Measurements from ENCODE around the gene PDK4. TPM values are rescaled to one million over a fixed set of nuclear protein-coding genes. Genes with fewer than 3 reads are reported as not detected.

PDK4 gene
- total and polyA plus RNA-seq, 2 of the 13 experiments (the other 11 are each of a cell fraction or from before 2014, with no cell fraction given): 0.04 TPM; not detected in 1

DNA sequence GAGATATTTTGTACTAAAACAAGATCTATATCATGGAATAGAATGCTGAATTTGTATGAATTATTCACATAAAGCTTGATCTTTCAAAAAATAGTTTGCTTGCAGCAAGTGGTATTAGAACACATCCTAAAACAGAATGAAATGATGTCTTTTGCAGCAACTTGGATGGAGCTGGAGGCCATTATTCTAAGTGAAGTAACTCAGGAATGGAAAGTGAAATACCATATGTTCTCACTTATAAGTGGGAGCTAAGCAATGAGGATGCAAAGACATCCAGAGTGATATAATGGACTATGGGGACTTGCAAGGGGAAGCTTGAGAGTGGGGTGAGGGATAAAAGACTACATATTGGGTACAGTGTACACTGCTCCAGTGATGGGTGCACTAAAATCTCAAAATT lies 56.9 kb downstream of the PDK4 start:
- no peak overlapping the region for H2AFZ ChIP-seq (ENCODE audit: low read length)
- ATAC-seq (no peak), FAIRE-seq (no peak), DNase-seq (ENCODE audit: low spot score) (no peak)
- H4K20me1 ChIP-seq (ENCODE audit: insufficient read depth, low read length): no peaks in the 10 kb centered on the region
- ChIA-PET POLR2A (no interaction called here), CTCF (ENCODE audit: low intra/inter-chr PET ratio, low total read pairs) (no interaction called here)
- peaks cover 7% of the 10 kb centered on the region; the same call in 1 of the 2 replicates for H3K4me1 ChIP-seq (ENCODE audit: insufficient read depth, low read length)
- H3K27me3 ChIP-seq (ENCODE audit: control insufficient read depth in 1 of 2, insufficient read depth in 2 of 2, low read length in 2 of 2): no peaks in the 10 kb centered on the region
- TF ChIP-seq, protein P1, sequence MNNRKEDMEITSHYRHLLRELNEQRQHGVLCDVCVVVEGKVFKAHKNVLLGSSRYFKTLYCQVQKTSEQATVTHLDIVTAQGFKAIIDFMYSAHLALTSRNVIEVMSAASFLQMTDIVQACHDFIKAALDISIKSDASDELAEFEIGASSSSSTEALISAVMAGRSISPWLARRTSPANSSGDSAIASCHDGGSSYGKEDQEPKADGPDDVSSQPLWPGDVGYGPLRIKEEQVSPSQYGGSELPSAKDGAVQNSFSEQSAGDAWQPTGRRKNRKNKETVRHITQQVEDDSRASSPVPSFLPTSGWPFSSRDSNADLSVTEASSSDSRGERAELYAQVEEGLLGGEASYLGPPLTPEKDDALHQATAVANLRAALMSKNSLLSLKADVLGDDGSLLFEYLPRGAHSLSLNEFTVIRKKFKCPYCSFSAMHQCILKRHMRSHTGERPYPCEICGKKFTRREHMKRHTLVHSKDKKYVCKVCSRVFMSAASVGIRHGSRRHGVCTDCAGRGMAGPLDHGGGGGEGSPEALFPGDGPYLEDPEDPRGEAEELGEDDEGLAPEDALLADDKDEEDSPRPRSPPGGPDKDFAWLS (CRISPR knock-in tag; IDR thresholded peaks at IDR 0.05; ENCODE audit: borderline replicate concordance): no peak
- TF ChIP-seq ZNF850 (CRISPR knock-in tag; conservative IDR thresholded peaks at IDR 0.05): no peak
- no peak for TF ChIP-seq ZNF772 (CRISPR knock-in tag; IDR thresholded peaks at IDR 0.05)
- no peak for TF ChIP-seq NFE2L1 (CRISPR knock-in tag; IDR thresholded peaks at IDR 0.05; ENCODE audit: borderline replicate concordance)
- TF ChIP-seq RXRA (CRISPR knock-in tag; IDR thresholded peaks at IDR 0.05): no peak
- no peak for TF ChIP-seq ZNF326 (CRISPR knock-in tag; IDR thresholded peaks at IDR 0.05; ENCODE audit: borderline replicate concordance)
- TF ChIP-seq RELA (CRISPR knock-in tag; IDR thresholded peaks at IDR 0.05): no peak
- no peak for TF ChIP-seq ZNF766 (CRISPR knock-in tag; IDR thresholded peaks at IDR 0.05; ENCODE audit: borderline replicate concordance)
- no peak overlapping the region for H3K4me2 ChIP-seq (ENCODE audit: low read depth, low read length)
- in situ Hi-C loops (cut with HindIII; ENCODE audit: extremely low pct_ligation_motif_present, low pct_unique_long_range_greater_than_20kb) (loop anchor here (25.0 kb wide), 1 partner anchor 323 kb away; no protein-coding TSS in a partner anchor), intact Hi-C loops (cut with micrococcal nuclease; ENCODE audit: unreplicated experiment) (no loop called here)
- BruUV-seq (replicated peaks): no TSS peak
- H3K79me2 ChIP-seq (ENCODE audit: insufficient read depth, low read length): no peaks in the 10 kb centered on the region
- no peak overlapping the region for H3K27ac ChIP-seq (ENCODE audit: extremely low read length, insufficient read depth, low read length)
- H3K36me3 ChIP-seq (replicated peaks in 1 of 2; ENCODE audit: control insufficient read depth in 1 of 2, insufficient read depth in 2 of 2, low read length in 2 of 2): no peaks in the 10 kb centered on the region
- H3K9ac ChIP-seq (ENCODE audit: insufficient read depth, low read depth, low read length): no peak overlapping the region
- H3K9me3 ChIP-seq (ENCODE audit: low read length): no peaks in the 10 kb centered on the region
- no peak overlapping the region for H3K4me3 ChIP-seq (replicated peaks in 1 of 3; ENCODE audit: insufficient read depth in 1 of 3, low read depth in 2 of 3, low read length in 3 of 3)

DNA sequence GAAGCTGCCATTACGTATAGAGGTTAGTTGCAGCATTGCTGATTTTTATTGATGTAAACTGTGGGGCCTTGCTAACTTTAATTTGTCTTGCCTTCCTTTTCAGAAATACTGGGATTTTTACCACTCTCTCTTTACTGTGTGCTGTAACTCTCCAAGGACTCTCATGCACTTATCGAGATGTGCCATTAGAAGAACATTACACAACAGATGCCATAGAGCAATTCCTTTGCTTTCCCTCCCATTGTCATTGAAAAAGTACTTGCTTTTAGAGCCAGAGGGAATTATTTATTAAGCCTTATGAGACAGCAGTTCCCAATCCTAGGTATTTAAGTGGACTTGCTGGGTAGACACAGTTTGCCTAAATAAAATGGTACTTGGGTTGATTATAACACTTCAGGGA lies 58.8 kb downstream of the PDK4 start:
- FAIRE-seq (no peak), DNase-seq (ENCODE audit: low spot score) (no peak), ATAC-seq (no peak)
- BruUV-seq (replicated peaks): no TSS peak
- H3K4me3 ChIP-seq (replicated peaks in 1 of 3; ENCODE audit: insufficient read depth in 1 of 3, low read depth in 2 of 3, low read length in 3 of 3): no peak overlapping the region
- H3K4me1 ChIP-seq (ENCODE audit: insufficient read depth, low read length): peaks cover 7% of the 10 kb centered on the region; the same call in 1 of the 2 replicates
- H3K27ac ChIP-seq (ENCODE audit: extremely low read length, insufficient read depth, low read length): no peak overlapping the region
- ChIA-PET CTCF (ENCODE audit: low intra/inter-chr PET ratio, low total read pairs) (no interaction called here), POLR2A (no interaction called here)
- H3K9me3 ChIP-seq (ENCODE audit: low read length): no peaks in the 10 kb centered on the region
- intact Hi-C loops (cut with micrococcal nuclease; ENCODE audit: unreplicated experiment) (no loop called here), in situ Hi-C loops (cut with HindIII; ENCODE audit: extremely low pct_ligation_motif_present, low pct_unique_long_range_greater_than_20kb) (loop anchor here (25.0 kb wide), 1 partner anchor 325 kb away; no protein-coding TSS in a partner anchor)
- no peaks in the 10 kb centered on the region for H3K79me2 ChIP-seq (ENCODE audit: insufficient read depth, low read length)
- no peaks in the 10 kb centered on the region for H3K27me3 ChIP-seq (ENCODE audit: control insufficient read depth in 1 of 2, insufficient read depth in 2 of 2, low read length in 2 of 2)
- H3K36me3 ChIP-seq (replicated peaks in 1 of 2; ENCODE audit: control insufficient read depth in 1 of 2, insufficient read depth in 2 of 2, low read length in 2 of 2): no peaks in the 10 kb centered on the region
- H2AFZ ChIP-seq (ENCODE audit: low read length): no peak overlapping the region
- no peak overlapping the region for H3K4me2 ChIP-seq (ENCODE audit: low read depth, low read length)
- WGBS (ENCODE audit: low lambda C conversion rate): 66% methylated on average over 2 of the region's 2 CpGs
- H3K9ac ChIP-seq (ENCODE audit: insufficient read depth, low read depth, low read length): no peak overlapping the region
- no peaks in the 10 kb centered on the region for H4K20me1 ChIP-seq (ENCODE audit: insufficient read depth, low read length)
- TF ChIP-seq ZNF350 (CRISPR knock-in tag; IDR thresholded peaks at IDR 0.05; ENCODE audit: borderline replicate concordance, low read depth) (no peak), SMARCE1 (IDR thresholded peaks at IDR 0.05; ENCODE audit: borderline replicate concordance) (no peak), ZNF326 (CRISPR knock-in tag; IDR thresholded peaks at IDR 0.05; ENCODE audit: borderline replicate concordance) (no peak)
- TF ChIP-seq, protein P2, sequence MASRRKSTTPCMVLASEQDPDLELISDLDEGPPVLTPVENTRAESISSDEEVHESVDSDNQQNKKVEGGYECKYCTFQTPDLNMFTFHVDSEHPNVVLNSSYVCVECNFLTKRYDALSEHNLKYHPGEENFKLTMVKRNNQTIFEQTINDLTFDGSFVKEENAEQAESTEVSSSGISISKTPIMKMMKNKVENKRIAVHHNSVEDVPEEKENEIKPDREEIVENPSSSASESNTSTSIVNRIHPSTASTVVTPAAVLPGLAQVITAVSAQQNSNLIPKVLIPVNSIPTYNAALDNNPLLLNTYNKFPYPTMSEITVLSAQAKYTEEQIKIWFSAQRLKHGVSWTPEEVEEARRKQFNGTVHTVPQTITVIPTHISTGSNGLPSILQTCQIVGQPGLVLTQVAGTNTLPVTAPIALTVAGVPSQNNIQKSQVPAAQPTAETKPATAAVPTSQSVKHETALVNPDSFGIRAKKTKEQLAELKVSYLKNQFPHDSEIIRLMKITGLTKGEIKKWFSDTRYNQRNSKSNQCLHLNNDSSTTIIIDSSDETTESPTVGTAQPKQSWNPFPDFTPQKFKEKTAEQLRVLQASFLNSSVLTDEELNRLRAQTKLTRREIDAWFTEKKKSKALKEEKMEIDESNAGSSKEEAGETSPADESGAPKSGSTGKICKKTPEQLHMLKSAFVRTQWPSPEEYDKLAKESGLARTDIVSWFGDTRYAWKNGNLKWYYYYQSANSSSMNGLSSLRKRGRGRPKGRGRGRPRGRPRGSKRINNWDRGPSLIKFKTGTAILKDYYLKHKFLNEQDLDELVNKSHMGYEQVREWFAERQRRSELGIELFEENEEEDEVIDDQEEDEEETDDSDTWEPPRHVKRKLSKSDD (CRISPR knock-in tag; IDR thresholded peaks at IDR 0.05; ENCODE audit: low read depth): no peak
- TF ChIP-seq, protein P3, sequence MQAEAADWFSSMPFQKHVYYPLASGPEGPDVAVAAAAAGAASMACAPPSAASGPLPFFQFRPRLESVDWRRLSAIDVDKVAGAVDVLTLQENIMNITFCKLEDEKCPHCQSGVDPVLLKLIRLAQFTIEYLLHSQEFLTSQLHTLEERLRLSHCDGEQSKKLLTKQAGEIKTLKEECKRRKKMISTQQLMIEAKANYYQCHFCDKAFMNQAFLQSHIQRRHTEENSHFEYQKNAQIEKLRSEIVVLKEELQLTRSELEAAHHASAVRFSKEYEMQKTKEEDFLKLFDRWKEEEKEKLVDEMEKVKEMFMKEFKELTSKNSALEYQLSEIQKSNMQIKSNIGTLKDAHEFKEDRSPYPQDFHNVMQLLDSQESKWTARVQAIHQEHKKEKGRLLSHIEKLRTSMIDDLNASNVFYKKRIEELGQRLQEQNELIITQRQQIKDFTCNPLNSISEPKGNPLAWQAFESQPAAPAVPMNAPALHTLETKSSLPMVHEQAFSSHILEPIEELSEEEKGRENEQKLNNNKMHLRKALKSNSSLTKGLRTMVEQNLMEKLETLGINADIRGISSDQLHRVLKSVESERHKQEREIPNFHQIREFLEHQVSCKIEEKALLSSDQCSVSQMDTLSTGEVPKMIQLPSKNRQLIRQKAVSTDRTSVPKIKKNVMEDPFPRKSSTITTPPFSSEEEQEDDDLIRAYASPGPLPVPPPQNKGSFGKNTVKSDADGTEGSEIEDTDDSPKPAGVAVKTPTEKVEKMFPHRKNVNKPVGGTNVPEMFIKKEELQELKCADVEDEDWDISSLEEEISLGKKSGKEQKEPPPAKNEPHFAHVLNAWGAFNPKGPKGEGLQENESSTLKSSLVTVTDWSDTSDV (CRISPR knock-in tag; IDR thresholded peaks at IDR 0.05): no peak
